Measurements from ENCODE around the gene BSX.
A peak's percentile ranks its signal among the peaks of the same experiment; 100 is the strongest.

GRCh38 chr11:122979815-122980595 is 1.6 kb downstream of the BSX start:
- no peak for TF ChIP-seq CTCF (IDR thresholded peaks at IDR 0.05)
- TF ChIP-seq EZH2 (IDR thresholded peaks at IDR 0.05): peak; percentile 82
- peak; percentile 39 for TF ChIP-seq EZH2phosphoT487 (IDR thresholded peaks at IDR 0.05)
